SKM-1 treated with dmso at 0.1 percent for 144 hours (cell line): ENCODE data around the gene CDKN2B.

Experiments
- DNase-seq: peaks from one replicate; lab custom pipeline; 2025; ENCODE audit not compliant: unreplicated experiment; lab: John Stamatoyannopoulos, UW

Gene CDKN2B

DNA sequence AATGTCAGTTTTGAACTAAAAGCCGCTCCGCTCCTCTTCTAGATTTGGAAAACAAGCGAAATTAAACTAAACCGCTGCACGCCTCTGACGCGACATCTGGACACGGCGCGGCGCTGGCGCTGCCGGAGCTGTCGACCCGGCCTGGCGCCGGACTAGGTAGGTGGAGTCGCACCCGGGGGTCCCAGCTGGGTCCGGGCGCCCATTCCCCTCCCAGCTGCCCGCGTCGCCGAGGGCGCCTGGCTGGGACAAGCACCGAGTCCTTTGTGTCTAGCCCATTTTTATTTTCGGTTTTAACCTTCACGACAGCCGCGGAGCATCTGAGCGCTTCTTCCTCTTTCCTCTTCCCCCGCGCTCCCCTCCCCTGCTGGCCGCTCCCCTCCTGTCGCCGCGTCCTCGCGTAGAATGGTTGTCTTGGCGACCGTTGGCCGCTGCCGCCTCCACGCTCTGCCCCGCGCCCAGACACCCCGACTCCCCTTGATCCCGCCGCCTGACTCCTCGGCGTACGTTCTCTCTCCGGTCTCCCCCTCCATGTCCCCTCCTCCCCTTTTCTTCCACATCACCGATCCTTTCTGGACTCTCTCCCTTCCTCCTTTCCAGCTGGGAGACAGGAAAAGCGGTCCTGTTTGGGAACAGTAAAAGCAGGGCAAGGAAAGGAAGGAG lies 14.0 kb downstream of the CDKN2B start:
- DNase-seq, result peak; percentile 93

DNA sequence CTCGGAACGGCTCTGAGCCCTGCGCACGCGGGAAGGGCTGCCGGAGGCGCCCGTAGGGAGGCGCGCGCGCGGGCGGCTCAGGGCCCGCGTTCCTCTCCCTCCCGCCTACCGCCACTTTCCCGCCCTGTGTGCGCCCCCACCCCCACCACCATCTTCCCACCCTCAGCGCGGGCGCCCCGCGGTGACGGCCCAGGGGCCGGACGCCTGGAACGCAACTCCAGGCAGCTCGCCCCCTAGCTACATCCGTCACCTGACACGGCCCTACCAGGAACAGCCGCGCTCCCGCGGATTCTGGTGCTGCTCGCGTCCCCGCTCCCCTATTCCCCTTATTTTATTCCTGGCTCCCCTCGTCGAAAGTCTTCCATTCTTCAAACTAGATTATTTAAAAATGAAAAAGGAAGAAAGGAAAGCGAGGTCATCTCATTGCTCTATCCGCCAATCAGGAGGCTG lies 14.5 kb downstream of the CDKN2B start, which contains the start of gene CDKN2B-AS1:
Gene CDKN2B-AS1, plus strand, starts transcription at position 236 of the 450 bp plus-strand sequence.
- peak; percentile 79 for DNase-seq

DNA sequence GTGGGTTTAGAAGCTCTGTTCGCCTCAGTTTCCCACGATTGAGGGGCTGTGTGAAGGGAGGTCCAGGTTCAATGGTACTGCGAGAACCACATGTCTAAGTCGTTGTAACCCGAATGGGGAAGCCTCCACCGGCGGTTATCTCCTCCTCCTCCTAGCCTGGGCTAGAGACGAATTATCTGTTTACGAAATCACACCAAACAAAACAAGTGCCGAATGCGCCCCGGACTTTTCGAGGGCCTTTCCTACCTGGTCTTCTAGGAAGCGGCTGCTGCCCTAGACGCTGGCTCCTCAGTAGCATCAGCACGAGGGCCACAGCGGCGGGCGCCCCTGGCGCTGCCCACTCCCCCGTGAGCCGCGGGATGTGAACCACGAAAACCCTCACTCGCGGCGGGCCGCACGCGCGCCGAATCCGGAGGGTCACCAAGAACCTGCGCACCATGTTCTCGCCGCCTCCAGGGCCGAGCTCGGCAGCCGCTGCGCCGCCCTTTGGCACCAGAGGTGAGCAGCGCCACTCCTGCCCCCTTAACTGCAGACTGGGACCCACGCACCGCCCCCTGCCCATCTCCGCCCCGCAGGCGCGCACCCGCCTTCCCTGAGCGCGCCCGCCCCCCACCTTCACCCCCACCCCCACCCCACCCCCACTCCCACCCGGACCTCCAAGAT lies 15.1 kb downstream of the CDKN2B start, which contains the start of gene CDKN2A:
Gene CDKN2A, minus strand, starts transcription at position 500 of the 663 bp plus-strand sequence.
- DNase-seq, result peak; percentile 78

DNA sequence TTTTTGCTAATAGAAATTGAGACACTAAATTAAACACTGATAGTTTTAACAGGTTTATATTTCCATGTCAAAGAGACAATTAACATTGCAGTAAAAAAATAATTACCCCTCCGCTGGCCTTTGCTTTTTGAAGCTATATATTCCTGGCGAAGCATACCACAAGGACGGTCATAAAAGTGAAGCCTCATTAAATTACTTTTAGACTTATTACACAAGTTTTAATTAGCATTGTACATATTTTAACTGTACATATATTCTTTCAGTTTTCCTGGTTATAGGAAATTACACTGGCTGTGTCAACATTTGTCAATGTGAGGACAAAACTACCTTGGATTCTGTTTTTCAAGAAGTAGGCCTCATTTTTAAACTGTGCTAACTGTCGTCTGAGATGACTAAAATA lies 16.1 kb downstream of the CDKN2B start:
- DNase-seq, result no peak

DNA sequence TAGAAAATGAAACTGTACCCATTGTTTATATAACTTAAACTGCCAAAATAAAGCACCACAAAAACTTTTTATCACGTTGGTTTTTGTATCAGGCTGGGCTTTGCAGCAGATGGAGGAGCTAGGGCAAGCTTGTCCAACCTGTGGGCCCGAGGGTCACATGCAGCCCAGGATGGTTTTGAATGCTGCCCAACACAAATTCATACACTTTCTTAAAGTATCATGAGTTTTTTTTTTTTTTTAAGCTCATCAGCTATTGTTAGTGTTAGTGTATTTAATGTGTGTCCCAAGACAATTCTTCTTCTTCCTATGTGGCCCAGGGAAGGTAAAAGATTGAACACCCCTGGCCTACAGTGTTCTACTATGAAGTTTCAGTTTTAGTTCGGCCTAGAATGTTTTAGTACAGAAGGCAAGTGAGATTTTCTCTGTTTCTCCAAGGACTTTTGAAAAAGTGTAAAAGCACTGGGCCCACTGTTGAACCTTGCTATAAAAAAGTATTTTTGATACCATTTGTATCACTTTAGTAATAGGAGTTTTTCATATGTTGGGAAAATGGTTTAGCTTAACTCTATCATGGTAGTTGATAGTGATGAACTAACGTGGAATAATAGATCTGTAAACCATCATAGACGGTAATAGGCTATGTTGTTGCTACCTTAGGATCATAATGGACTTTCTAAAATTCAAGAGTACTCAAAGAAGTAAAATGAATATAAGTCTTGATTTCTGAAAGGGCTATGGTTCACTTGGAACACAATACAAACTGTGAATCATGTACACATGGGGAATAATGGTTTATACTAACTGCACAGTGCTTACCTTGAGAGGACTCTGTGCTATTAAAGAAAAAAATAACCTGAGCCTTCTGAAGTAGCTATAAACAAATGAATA lies 17.8 kb downstream of the CDKN2B start:
- DNase-seq, result no peak

DNA sequence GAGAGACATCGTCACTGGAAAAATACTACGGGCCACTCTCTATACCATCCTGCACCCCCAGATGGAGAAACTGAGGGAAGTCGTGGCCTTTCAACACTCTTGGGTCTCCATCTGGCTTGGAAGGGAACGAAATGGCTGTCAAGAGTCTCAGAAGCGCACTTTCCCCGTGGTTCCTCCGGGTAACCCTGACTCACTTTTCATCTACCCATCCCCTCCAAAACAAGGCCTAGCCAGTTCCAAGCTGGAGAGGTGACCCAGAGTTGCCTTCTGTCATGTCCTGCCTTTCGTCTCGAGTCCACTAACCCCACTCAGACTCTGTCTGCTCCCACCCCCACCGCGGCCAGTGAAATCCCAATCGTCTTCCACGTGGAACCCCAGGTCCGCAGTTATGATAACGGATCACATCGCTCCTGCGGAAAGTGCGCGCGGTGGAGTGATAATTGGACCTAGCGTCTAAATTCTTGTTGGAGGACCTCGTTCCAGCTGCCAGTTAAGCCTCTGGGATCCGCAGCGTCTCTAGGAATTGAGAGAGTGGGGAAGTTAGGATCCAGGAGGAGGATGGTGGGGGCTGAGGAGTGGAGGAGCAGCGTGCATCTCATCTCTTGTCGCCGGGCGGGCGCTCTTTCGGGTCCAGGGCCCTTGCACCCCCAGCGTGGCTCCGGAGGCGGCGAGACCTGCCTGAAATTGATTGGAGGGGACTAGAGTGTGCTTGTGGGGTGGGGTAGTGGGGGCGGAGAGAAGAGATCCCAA lies 19.5 kb downstream of the CDKN2B start:
- no peak for DNase-seq

DNA sequence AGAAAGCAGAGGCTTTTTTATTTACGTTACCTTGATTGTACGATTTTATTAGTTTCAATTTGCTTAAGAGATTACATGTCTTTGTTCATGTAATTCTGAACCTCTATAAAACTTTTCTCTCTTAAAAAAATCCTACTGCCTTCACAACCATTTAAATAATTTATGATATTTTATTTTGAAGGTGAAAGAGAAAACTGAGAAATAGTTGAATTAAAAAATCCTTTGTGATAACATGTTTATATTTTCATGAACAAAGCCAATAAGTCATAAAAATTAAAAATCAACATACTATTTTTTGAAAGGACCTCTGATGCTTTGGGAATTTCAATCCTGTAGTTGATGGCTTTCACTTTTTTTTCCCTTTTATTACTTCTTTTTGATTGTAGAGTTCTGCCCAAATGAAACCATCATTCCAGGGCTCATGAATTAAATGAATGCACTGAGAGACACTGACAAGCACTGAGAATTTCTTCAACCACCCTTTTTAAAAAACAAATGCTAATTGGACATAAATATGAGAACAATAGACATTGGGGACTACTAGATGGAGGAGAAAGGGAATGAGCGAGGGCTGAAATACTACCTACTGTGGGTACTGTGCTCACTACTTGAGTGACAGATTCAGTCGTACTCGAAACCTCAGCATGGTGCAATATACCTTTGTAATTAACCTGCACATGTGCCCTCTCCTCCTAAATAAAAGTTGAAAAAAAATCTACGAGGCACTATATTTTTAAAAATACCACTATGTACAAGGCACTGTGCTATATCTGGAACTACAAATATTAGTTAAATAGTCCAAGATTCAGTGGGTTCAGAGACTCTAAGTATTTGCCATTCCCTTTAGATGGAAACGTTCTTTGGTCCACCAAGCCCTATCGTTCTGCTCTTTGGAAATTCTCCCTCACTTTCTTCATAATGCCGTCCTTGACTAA lies 20.8 kb downstream of the CDKN2B start:
- DNase-seq, result no peak

DNA sequence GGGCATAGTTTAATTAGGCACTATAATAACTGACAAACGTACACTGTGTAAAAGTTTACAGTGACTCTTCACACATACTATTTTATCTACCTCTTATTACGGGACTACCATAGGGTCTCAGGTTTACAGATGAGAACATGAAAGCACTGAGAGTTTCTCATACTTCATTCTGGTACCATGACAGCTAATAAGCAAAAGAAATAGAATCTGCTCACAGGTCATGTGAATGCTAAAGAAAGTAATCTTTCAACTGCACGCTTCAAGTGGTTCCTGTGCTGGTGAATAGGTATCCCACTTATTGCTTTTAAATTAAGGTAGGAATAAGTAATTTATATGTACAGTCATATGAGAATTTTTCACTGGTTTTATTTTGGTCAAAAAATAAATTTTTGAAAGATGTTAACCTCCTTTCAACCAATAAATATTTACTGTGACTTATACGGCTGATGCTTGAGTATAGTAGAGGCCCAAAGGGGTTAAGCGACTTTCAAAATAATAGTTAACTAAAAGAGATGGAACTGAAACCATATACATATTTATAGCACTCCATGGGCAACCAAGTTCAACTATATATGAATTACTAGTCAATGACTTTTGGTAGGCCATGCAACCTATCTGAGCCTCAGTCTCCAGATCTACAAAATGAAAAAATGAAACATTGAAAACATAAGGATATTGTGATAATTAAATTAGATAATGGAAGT lies 23.0 kb downstream of the CDKN2B start:
- DNase-seq, result no peak

DNA sequence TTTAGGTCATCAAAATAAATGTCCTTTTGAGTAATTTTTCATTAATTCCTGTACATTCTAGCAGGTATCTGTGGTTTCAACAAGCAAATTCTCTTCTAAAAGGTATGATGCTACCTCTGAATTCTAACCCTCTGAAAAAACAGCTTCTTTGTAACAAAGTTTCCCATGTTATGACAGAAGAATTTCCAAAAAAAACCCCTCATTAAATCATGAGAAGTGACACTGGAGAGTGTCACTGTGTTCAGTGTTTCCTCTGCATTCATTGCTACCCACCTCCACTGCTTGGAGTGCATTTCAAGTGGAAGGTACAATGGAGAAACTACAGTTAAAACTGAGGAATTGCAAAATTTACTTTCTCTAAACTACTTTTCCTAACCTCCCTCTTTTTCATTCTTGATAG lies 25.0 kb downstream of the CDKN2B start:
- DNase-seq, result no peak

DNA sequence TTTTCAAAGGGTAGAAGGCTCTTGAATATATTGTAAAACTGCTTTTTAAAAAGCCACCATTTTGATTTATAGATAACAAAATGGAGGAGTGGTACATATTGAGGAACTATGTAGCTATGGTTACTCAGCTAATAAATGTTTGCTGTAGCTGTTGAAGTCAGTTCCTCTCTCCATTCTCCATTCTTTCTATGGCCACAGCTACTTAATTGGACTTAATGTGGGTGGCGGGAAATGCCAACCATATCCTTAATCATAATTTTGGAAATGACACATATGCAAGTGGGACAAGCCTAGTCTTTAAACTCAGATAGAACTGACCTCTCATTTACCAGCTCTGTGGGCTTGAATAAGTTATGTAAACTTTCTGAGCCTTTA lies 25.6 kb downstream of the CDKN2B start:
- DNase-seq, result peak; percentile 28

DNA sequence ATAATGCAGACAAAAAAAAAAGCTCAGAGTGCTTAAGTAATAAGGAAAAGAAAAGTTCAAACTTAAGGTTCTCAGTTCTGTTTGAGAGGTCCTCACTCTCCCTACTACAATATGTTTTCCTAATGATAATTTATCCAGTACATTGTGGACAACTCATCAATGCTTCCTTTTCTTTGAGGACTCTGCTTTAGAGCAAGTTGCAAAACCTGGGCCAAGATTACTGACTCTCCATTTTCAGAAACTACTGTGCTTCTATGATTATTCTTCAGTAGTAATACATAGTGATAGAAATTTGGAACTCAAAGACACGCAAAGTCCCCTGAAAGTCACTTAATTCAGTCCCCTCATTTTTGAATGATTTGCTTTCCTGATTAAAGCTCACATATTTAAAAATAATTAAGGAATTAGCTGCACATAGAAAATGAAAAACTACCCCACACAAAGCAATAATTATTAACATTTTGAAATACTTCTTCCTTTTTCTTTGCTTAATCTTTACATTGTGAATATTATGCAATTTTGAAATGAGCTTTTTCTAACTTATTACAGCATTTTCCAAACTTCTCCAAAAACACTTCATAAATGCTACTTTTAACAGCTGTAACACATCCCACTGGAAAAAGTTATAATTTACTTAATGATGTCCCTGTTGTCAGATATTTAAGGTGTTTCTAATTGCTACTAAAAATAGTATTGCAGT lies 26.1 kb downstream of the CDKN2B start:
- DNase-seq, result no peak

DNA sequence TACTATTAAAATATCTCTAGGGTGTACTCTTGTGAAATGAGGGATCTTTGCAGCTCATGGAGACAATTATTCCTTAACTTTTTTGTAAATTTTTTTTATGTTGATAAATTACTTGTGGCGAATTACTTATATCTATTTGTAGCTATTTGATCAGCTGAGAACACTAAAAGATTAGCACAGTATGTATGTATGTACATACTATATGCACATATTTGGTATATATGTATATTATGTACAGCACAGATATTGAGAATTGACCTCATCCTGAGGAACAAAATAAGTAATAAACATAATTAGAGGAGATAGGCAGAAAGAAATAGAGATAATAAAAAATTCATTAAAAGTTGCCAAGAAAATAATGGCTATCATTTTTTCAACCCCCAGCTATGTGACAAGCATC lies 26.7 kb downstream of the CDKN2B start:
- no peak for DNase-seq

DNA sequence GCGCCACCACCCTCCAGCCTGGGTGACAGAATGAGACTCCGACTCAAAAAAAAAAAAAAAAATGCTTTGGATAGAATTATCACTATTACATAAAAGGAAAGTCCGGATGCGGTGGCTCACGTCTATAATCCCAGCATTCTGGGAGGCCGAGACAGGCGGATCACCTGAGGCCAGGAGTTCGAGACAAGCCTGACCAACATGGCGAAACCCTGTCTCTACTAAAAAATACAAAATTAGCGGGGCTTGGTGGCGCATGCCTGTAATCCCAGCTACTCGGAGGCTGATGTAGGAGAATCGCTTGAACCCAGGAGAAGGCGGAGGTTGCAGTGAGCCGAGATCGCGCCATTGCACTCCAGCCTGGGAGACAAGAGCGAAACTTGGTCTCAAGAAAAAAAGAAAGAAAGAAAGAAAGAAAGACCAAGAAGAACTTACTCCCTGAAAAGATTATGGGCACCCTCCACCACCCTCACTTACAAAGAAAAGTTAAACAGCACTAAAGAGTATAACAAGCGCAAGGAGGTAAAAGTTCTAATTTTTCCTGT lies 32.7 kb downstream of the CDKN2B start:
- no peak for DNase-seq

DNA sequence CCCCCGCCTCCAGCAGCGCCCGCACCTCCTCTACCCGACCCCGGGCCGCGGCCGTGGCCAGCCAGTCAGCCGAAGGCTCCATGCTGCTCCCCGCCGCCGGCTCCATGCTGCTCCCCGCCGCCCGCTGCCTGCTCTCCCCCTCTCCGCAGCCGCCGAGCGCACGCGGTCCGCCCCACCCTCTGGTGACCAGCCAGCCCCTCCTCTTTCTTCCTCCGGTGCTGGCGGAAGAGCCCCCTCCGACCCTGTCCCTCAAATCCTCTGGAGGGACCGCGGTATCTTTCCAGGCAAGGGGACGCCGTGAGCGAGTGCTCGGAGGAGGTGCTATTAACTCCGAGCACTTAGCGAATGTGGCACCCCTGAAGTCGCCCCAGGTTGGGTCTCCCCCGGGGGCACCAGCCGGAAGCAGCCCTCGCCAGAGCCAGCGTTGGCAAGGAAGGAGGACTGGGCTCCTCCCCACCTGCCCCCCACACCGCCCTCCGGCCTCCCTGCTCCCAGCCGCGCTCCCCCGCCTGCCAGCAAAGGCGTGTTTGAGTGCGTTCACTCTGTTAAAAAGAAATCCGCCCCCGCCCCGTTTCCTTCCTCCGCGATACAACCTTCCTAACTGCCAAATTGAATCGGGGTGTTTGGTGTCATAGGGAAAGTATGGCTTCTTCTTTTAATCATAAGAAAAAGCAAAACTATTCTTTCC lies 34.2 kb downstream of the CDKN2B start:
- no peak for DNase-seq

DNA sequence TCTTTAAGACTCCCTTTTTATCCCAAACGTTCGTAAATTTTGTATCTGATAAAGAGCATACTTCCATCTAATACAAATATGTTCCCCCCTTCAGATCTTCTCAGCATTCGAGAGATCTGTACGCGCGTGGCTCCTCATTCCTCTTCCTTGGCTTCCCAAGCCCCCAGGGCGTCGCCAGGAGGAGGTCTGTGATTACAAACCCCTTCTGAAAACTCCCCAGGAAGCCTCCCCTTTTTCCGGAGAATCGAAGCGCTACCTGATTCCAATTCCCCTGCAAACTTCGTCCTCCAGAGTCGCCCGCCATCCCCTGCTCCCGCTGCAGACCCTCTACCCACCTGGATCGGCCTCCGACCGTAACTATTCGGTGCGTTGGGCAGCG lies 34.8 kb downstream of the CDKN2B start:
- no peak for DNase-seq

DNA sequence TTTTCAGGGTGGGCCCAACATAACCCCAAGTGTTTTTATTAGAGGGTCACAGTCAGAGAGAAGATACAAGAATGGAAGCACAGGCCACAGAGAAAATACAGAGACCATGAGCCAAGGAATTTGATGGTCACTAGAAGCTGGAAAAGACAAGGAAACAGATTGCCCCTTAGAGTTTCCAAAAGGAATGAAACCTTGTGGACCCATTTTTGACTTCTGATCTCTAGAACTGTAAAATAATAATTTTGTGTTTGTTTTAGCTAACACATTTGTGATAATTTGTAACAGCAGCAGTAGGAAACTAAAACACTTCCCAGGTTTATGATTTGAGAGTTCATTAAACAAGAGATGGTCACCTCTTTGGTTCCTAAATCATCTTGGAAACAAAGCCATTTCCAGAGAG lies 36.7 kb downstream of the CDKN2B start:
- DNase-seq, result no peak

DNA sequence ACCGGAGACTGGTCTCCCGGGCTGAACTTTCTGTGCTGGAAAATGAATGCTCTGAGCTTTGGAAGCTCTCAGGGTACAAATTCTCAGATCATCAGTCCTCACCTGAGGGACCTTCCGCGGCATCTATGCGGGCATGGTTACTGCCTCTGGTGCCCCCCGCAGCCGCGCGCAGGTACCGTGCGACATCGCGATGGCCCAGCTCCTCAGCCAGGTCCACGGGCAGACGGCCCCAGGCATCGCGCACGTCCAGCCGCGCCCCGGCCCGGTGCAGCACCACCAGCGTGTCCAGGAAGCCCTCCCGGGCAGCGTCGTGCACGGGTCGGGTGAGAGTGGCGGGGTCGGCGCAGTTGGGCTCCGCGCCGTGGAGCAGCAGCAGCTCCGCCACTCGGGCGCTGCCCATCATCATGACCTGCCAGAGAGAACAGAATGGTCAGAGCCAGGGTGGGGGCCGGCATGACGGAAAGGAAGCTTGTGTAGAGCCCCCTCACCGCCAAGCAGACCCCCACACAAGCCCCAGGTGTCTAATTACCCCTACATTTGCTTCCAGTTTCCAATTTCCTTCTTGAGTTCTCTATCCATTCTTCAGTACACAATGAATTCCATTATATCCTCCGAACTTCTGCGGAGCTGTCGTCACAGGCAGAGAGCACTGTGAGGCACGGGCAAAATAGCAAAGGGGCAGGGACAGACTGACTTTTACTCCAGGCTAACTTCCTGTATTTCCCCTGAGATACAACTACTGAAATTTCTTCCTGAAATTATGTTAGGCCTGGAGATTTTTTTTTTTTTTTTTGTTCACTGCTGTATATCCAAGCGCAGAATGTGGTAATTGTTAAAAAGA lies 38.1 kb downstream of the CDKN2B start:
- DNase-seq, result no peak
